ENCODE measurements around the gene OCIAD1. TPM values are rescaled to one million over a fixed set of nuclear protein-coding genes. Genes with fewer than 3 reads are reported as not detected.
A peak's percentile ranks its signal among the peaks of the same experiment; 100 is the strongest.

OCIAD1 gene
- total RNA-seq, 2 donors from 2014 or later = 140 to 147 TPM

DNA sequence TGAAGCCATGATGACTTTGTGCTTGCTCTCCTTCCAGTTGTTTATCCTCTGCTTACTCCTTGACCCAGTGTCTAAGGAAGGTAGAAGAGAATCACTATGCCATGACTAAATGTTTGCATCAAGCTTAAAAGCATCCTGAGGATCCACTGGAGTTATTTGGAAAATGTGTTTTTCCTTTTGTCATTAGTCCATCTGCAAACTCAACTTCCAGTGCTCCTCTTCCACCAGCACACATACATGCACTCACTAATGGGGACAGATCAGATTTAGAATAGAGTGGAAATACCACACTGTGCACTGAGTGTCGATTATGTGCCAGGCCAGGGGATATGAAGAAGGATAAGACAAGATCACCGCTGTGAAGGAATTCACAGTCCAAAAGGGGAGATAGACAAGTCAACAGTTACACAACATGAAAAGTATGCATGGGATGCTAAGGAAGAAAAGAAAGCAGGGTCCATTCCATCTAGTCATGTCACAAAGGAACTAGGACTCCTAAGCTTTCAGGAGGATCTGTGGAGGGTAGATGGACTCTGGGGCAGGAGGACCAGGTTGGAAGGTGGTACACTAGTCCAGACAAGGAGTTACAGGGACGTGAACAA, 73.8 kb downstream of the OCIAD1 start:
- Mint-ChIP-seq H3K36me3 (ENCODE audit: insufficient read depth in 2 of 2) (peaks cover 7 to 11% of the 10 kb centered on the region in 2 donors), H3K27me3 (ENCODE audit: low read depth) (no peaks in the 10 kb centered on the region), H3K4me3 (peak overlapping the region; percentile 38 to 96), H3K4me1 (ENCODE audit: low read depth) (peaks cover 72% of the 10 kb centered on the region), H3K9me3 (no peaks in the 10 kb centered on the region), H3K27ac (no peak overlapping the region)
- DNase-seq (no peak), ATAC-seq (replicated peaks in 1 of 2) (no peak)

- Mint-ChIP-seq H3K9me3 (no peaks in the 10 kb centered on the region), H3K4me3 (peak overlapping the region; percentile 38 to 96), H3K4me1 (ENCODE audit: low read depth) (peaks cover 73% of the 10 kb centered on the region), H3K36me3 (ENCODE audit: insufficient read depth in 2 of 2) (peaks cover 7 to 11% of the 10 kb centered on the region in 2 donors), H3K27me3 (ENCODE audit: low read depth) (no peaks in the 10 kb centered on the region), H3K27ac (peak overlapping the region; percentile 39)
- DNase-seq = no peak
- no peak for ATAC-seq (replicated peaks in 1 of 2)
Observed at GRCh38 chr4:48905363-48906015, 74.6 kb downstream of the OCIAD1 start.

- peaks cover 66% of the 10 kb centered on the region for H3K4me1 Mint-ChIP-seq (ENCODE audit: low read depth)
- H3K27ac Mint-ChIP-seq = peak within 1 kb of the TSS; percentile 52
- H3K36me3 Mint-ChIP-seq (ENCODE audit: insufficient read depth in 2 of 2) = peaks cover 5 to 11% of the 10 kb centered on the region in 2 donors
- H3K27me3 Mint-ChIP-seq (ENCODE audit: low read depth) = no peaks in the 10 kb centered on the region
- DNase-seq (peak; percentile 84 to 88), ATAC-seq (replicated peaks in 1 of 2) (peak; percentile 64 to 73)
- no peaks in the 10 kb centered on the region for H3K9me3 Mint-ChIP-seq
- peak within 1 kb of the TSS; percentile 79 to 96 for H3K4me3 Mint-ChIP-seq
Observed at GRCh38 chr4:48906206-48907173, 75.6 kb downstream of the OCIAD1 start, which contains the start of gene OCIAD2. TSS of gene OCIAD2 (minus strand) at chr4:48906774. CDS start at chr4:48904549, 2,225 bp downstream.

DNA sequence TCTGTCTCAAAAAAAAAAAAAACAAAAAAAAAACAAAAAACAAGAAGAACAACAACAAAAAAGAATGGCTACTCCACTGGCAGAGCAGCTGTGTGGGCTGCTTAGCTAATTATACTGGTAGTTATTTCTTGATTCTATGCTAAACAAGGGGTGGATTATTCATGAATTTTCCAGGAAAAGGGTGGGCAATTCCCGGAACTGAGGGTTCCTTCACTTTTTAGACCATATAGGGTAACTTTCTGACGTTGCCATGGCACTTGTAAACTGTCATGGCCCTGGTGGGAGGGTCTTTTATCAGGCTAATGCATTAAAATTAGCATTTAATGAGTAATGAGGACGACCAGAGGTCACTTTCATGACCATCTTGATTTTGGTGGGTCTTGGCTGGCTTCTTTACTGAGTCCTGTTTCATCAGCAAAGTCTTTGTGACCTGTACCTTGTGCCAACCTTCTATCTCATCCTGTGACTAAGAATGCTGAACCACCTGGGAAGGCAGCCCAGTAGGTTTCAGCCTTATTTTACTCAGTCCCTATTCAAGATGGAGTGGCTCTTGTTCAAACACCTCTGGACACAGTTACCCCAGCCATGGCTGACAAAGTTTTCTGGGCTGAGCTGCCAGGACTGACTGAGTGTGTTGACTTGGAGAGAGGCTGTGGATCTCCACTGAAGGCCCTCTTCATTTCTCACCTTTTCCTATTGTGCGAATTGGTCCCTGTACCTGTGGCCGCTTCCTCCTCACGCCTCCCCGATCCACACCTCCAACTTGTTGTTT, 77.0 kb downstream of the OCIAD1 start:
- no peak overlapping the region for H3K27ac Mint-ChIP-seq
- DNase-seq = no peak
- ATAC-seq (replicated peaks in 1 of 2) = no peak
- H3K27me3 Mint-ChIP-seq (ENCODE audit: low read depth) = no peaks in the 10 kb centered on the region
- H3K9me3 Mint-ChIP-seq = no peaks in the 10 kb centered on the region
- H3K4me1 Mint-ChIP-seq (ENCODE audit: low read depth) = peaks cover 56% of the 10 kb centered on the region
- H3K36me3 Mint-ChIP-seq (ENCODE audit: insufficient read depth in 2 of 2) = peaks cover 3 to 6% of the 10 kb centered on the region in 2 donors
- H3K4me3 Mint-ChIP-seq = peak overlapping the region in 1 of 2 donors; percentile 96

GRCh38 chr4:48908687-48909086, 77.8 kb downstream of the OCIAD1 start:
- H3K27me3 Mint-ChIP-seq (ENCODE audit: low read depth) = no peaks in the 10 kb centered on the region
- DNase-seq = no peak
- no peaks in the 10 kb centered on the region for H3K9me3 Mint-ChIP-seq
- H3K4me1 Mint-ChIP-seq (ENCODE audit: low read depth) = peaks cover 58% of the 10 kb centered on the region
- H3K4me3 Mint-ChIP-seq = no peak overlapping the region
- H3K36me3 Mint-ChIP-seq (ENCODE audit: insufficient read depth in 2 of 2) = peaks cover 3 to 4% of the 10 kb centered on the region in 2 donors
- no peak overlapping the region for H3K27ac Mint-ChIP-seq
- no peak for ATAC-seq (replicated peaks in 1 of 2)

DNA sequence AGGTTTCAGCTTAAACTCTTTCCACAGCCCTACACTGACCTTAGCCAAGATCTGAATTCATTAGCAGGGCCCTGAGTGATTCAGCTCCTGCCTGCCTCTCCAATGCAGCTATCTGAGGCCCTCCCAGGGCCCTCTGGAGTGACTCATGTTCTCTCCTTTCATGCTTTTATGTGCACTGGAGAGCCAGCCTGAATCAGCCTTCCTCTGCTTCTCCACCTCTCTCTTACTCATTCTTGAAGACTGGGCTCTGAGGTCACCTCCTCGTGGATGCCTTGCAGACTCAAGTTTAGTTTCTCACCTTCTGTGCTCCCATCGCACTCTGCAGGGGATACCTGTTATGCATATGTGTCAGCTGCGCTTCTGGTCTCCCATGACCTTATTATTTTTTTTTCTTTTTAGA, 78.8 kb downstream of the OCIAD1 start:
- Mint-ChIP-seq H3K4me1 (ENCODE audit: low read depth) (peaks cover 57% of the 10 kb centered on the region), H3K27ac (no peak overlapping the region), H3K4me3 (peak overlapping the region in 1 of 2 donors; percentile 25), H3K9me3 (no peaks in the 10 kb centered on the region), H3K36me3 (ENCODE audit: insufficient read depth in 2 of 2) (peaks cover under 1 to 2% of the 10 kb centered on the region in 2 donors), H3K27me3 (ENCODE audit: low read depth) (no peaks in the 10 kb centered on the region)
- DNase-seq (peak; percentile 77 to 84), ATAC-seq (replicated peaks in 1 of 2) (peak; percentile 94 to 97)

DNA sequence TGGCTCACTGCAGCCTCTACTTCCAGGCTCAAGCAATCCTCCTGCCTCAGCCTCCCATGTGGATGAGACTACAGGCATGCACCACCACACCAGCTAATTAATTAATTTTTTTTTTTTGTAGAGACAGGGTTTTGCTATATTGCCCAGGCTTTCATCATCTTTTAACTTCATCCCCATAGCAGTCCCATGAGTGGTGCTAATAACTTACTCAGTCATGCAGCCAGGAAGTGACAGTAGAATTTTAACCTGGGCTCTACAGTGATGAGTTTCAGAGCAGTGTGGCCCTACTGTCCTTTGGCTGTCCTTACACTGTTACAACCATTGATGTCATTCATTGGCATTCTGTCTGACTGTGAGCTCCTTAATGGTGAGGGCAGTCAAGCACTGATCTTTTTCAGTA, 79.6 kb downstream of the OCIAD1 start:
- Mint-ChIP-seq H3K9me3 (no peaks in the 10 kb centered on the region), H3K27me3 (ENCODE audit: low read depth) (no peaks in the 10 kb centered on the region), H3K4me1 (ENCODE audit: low read depth) (peaks cover 49% of the 10 kb centered on the region), H3K27ac (no peak overlapping the region), H3K4me3 (no peak overlapping the region), H3K36me3 (ENCODE audit: insufficient read depth in 2 of 2) (no peaks in the 10 kb centered on the region)
- no peak for ATAC-seq (replicated peaks in 1 of 2)
- no peak for DNase-seq

Other genes with a start within 250 kb of the OCIAD1 start
- gene FRYL, start 50.8 kb upstream of the OCIAD1 start, total RNA-seq = 10 to 100 TPM; 71.7 TPM
- 10 to 100 TPM; 71.1 to 86.2 TPM for gene OCIAD2, start 75.7 kb downstream of the OCIAD1 start, total RNA-seq
- not detected for gene CWH43, start 155.2 kb downstream of the OCIAD1 start, total RNA-seq